Type B pancreatic cell (in vitro differentiated cells): ENCODE results near the gene TMTC2. TPM values are rescaled to one million over a fixed set of nuclear protein-coding genes. Genes with fewer than 3 reads are reported as not detected.
A peak's percentile ranks its signal among the peaks of the same experiment; 100 is the strongest.
"Not testable (repeated sequence)": the region's sequence is repeated elsewhere in the genome, so short reads cannot be mapped to it uniquely, and the experiment has no call there.

ENCODE experiments used
- DNase-seq: peaks from one replicate; pipeline ENCODE4 v3.0.0; 2021; ENCODE audit warnings: mixed read lengths; ENCODE audit not compliant: unreplicated experiment; ENCODE audit errors: extremely low spot score
- H3K27ac Mint-ChIP-seq: 2 replicates; pipeline ENCODE4 v1.8.0; 2021; ENCODE audit warnings: mild to moderate bottlenecking, mixed read lengths
- H3K27me3 Mint-ChIP-seq: 2 replicates; pipeline ENCODE4 v1.8.0; 2021; ENCODE audit warnings: mixed read lengths
- H3K36me3 Mint-ChIP-seq: 2 replicates; pipeline ENCODE4 v1.8.0; 2021; ENCODE audit warnings: mixed read lengths
- H3K4me1 Mint-ChIP-seq: one replicate; pipeline ENCODE4 v1.8.0; 2021; ENCODE audit warnings: mixed read lengths; ENCODE audit not compliant: unreplicated experiment
- H3K4me3 Mint-ChIP-seq: 2 replicates; pipeline ENCODE4 v1.8.0; 2021; ENCODE audit warnings: mild to moderate bottlenecking, mixed read lengths
- H3K9me3 Mint-ChIP-seq: 2 replicates; pipeline ENCODE4 v1.8.0; 2021; ENCODE audit warnings: mixed read lengths
- CTCF ChIP-seq: fragments of 200-600 bp; sonication (generic); conservative IDR thresholded peaks from 2 replicates; pipeline ENCODE4 v1.5.0; 2021; ENCODE audit warnings: antibody characterized with exemption, mild to moderate bottlenecking
- total RNA-seq: library from RNA; stranded (reverse); gene quantifications from 2 replicates; pipeline ENCODE4 v1.2.1, GENCODE V29; 2021; ENCODE audit warnings: low replicate concordance

TMTC2 gene
- total RNA-seq, 1 donor from 2014 or later, result 31.0 TPM

- no peak overlapping the region for H3K4me3 Mint-ChIP-seq
- no peak for DNase-seq
- TF ChIP-seq CTCF, result no peak
- no peaks in the 10 kb centered on the region for H3K27me3 Mint-ChIP-seq
- H3K9me3 Mint-ChIP-seq, result peaks cover 4% of the 10 kb centered on the region
- peaks cover 5% of the 10 kb centered on the region for H3K4me1 Mint-ChIP-seq
- H3K27ac Mint-ChIP-seq, result peak overlapping the region; percentile 18
- peaks cover 17% of the 10 kb centered on the region for H3K36me3 Mint-ChIP-seq
These were observed 117.9 kb downstream of the TMTC2 start for GRCh38 chr12:82804601-82805000.

GRCh38 chr12:82805004-82805403 is 118.3 kb downstream of the TMTC2 start:
- not testable (repeated sequence) for DNase-seq

GRCh38 chr12:82805812-82806497 is 119.2 kb downstream of the TMTC2 start:
- Mint-ChIP-seq H3K27me3 (no peaks in the 10 kb centered on the region), H3K4me3 (no peak overlapping the region), H3K4me1 (peaks cover 5% of the 10 kb centered on the region), H3K36me3 (peaks cover 14% of the 10 kb centered on the region), H3K9me3 (peaks cover 4% of the 10 kb centered on the region), H3K27ac (no peak overlapping the region)
- DNase-seq, result no peak
- no peak for TF ChIP-seq CTCF

More at GRCh38 chr12:82805004-82805403, 118.3 kb downstream of the TMTC2 start:
- not testable (repeated sequence) for H3K27me3 Mint-ChIP-seq, H3K4me3 Mint-ChIP-seq, H3K4me1 Mint-ChIP-seq, H3K9me3 Mint-ChIP-seq
- H3K36me3 Mint-ChIP-seq, result peaks cover 17% of the 10 kb centered on the region
- peak overlapping the region; percentile 18 for H3K27ac Mint-ChIP-seq

GRCh38 chr12:82807132-82807737 is 120.5 kb downstream of the TMTC2 start:
- TF ChIP-seq CTCF, result no peak
- H3K27me3 Mint-ChIP-seq, result no peaks in the 10 kb centered on the region
- no peak overlapping the region for H3K27ac Mint-ChIP-seq
- peaks cover 4% of the 10 kb centered on the region for H3K9me3 Mint-ChIP-seq
- peaks cover 7% of the 10 kb centered on the region for H3K36me3 Mint-ChIP-seq
- no peak overlapping the region for H3K4me3 Mint-ChIP-seq
- no peak for DNase-seq
- peaks cover 5% of the 10 kb centered on the region for H3K4me1 Mint-ChIP-seq

GRCh38 chr12:82810568-82810967 is 123.9 kb downstream of the TMTC2 start:
- H3K4me3 Mint-ChIP-seq, result no peak overlapping the region
- peaks cover 9% of the 10 kb centered on the region for H3K36me3 Mint-ChIP-seq
- DNase-seq, result no peak
- no peak overlapping the region for H3K27ac Mint-ChIP-seq
- H3K4me1 Mint-ChIP-seq, result no peaks in the 10 kb centered on the region
- H3K27me3 Mint-ChIP-seq, result no peaks in the 10 kb centered on the region
- TF ChIP-seq CTCF, result no peak
- no peaks in the 10 kb centered on the region for H3K9me3 Mint-ChIP-seq

GRCh38 chr12:82817368-82817767 is 130.7 kb downstream of the TMTC2 start:
- Mint-ChIP-seq H3K9me3 (no peaks in the 10 kb centered on the region), H3K27ac (no peak overlapping the region), H3K36me3 (peaks cover 26% of the 10 kb centered on the region), H3K4me3 (no peak overlapping the region), H3K27me3 (no peaks in the 10 kb centered on the region), H3K4me1 (no peaks in the 10 kb centered on the region)
- DNase-seq, result no peak
- TF ChIP-seq CTCF, result no peak
